Measurements from ENCODE around the gene CPED1.
"Not testable (repeated sequence)": the region's sequence is repeated elsewhere in the genome, so short reads cannot be mapped to it uniquely, and the experiment has no call there.

Gene CPED1

GRCh38 chr7:121286742-121287734 is 298.5 kb downstream of the CPED1 start:
- no peak for DNase-seq (ENCODE audit: low read depth)

GRCh38 chr7:121288894-121289293 is 300.4 kb downstream of the CPED1 start:
- no peak for DNase-seq (ENCODE audit: low read depth)

- not testable (repeated sequence) for DNase-seq (ENCODE audit: low read depth)
Observed at GRCh38 chr7:121289930-121290329, 301.4 kb downstream of the CPED1 start.

GRCh38 chr7:121294448-121294992 is 306.0 kb downstream of the CPED1 start:
- no peak for DNase-seq (ENCODE audit: low read depth)

- no peak for DNase-seq (ENCODE audit: low read depth)
Observed at GRCh38 chr7:121297843-121298242, 309.3 kb downstream of the CPED1 start.

GRCh38 chr7:121298831-121299239 is 310.3 kb downstream of the CPED1 start:
- DNase-seq (ENCODE audit: low read depth): no peak

- no peak for DNase-seq (ENCODE audit: low read depth)
Observed at GRCh38 chr7:121300685-121301420, 312.3 kb downstream of the CPED1 start.

- DNase-seq (ENCODE audit: low read depth): no peak
Observed at GRCh38 chr7:121301446-121302213, 313.1 kb downstream of the CPED1 start.

GRCh38 chr7:121302214-121302745 is 313.8 kb downstream of the CPED1 start:
- DNase-seq (ENCODE audit: low read depth): peak; percentile 86

- DNase-seq (ENCODE audit: low read depth): no peak
Observed at GRCh38 chr7:121303422-121304101, 315.1 kb downstream of the CPED1 start.

- no peak for DNase-seq (ENCODE audit: low read depth)
Observed at GRCh38 chr7:121304102-121304658, 315.7 kb downstream of the CPED1 start.

- DNase-seq (ENCODE audit: low read depth): peak; percentile 70
Observed at GRCh38 chr7:121305109-121305508, 316.6 kb downstream of the CPED1 start.

GRCh38 chr7:121306565-121306964 is 318.1 kb downstream of the CPED1 start:
- DNase-seq (ENCODE audit: low read depth): no peak

GRCh38 chr7:121307021-121307574 is 318.6 kb downstream of the CPED1 start:
- no peak for DNase-seq (ENCODE audit: low read depth)

- DNase-seq (ENCODE audit: low read depth): no peak
Observed at GRCh38 chr7:121313220-121313792, 324.8 kb downstream of the CPED1 start.

- DNase-seq (ENCODE audit: low read depth): no peak
Observed at GRCh38 chr7:121313793-121314676, 325.5 kb downstream of the CPED1 start.

GRCh38 chr7:121315170-121315569 is 326.7 kb downstream of the CPED1 start:
- DNase-seq (ENCODE audit: low read depth): not testable (repeated sequence)

- no peak for DNase-seq (ENCODE audit: low read depth)
Observed at GRCh38 chr7:121322460-121322859, 333.9 kb downstream of the CPED1 start.
